ENCODE measurements around the gene KIF3A. TPM values are rescaled to one million over a fixed set of nuclear protein-coding genes. Genes with fewer than 3 reads are reported as not detected.

KIF3A gene
- total RNA-seq, 1 donor from 2014 or later, result 21.5 TPM

Other genes starting within 250 kb of the KIF3A start
- gene IRF1, start 246.8 kb downstream of the KIF3A start, total RNA-seq, result 28.7 and 35.1 TPM in 2 replicates
- gene IL5, start 194.0 kb downstream of the KIF3A start, total RNA-seq, result not detected in 2 replicates
- gene RAD50, start 180.6 kb downstream of the KIF3A start, total RNA-seq, result 17.4 and 58.0 TPM in 2 replicates
- gene IL13, start 79.4 kb downstream of the KIF3A start, total RNA-seq, result not detected in 2 replicates
- gene IL4, start 63.6 kb downstream of the KIF3A start, total RNA-seq, result not detected in 2 replicates
- 1.1 and 2.3 TPM in 2 replicates for gene CCNI2, start 9.9 kb upstream of the KIF3A start, total RNA-seq
- 76.9 and 116 TPM in 2 replicates for gene SEPTIN8, start 39.7 kb upstream of the KIF3A start, total RNA-seq
- 0.45 TPM in 1 of 2 replicates, not detected in the other for gene SOWAHA, start 75.8 kb upstream of the KIF3A start, total RNA-seq
- gene SHROOM1, start 93.1 kb upstream of the KIF3A start, total RNA-seq, result 3.3 and 4.5 TPM in 2 replicates
- 0.15 and 0.17 TPM in 2 replicates for gene GDF9, start 128.9 kb upstream of the KIF3A start, total RNA-seq
- gene UQCRQ, start 129.1 kb upstream of the KIF3A start, total RNA-seq, result 60.6 and 117 TPM in 2 replicates
- gene LEAP2, start 136.1 kb upstream of the KIF3A start, total RNA-seq, result 0.15 TPM in 1 of 2 replicates, not detected in the other
- gene AFF4, start 226.1 kb upstream of the KIF3A start, total RNA-seq, result 48.6 and 95.0 TPM in 2 replicates

Data from renal cortical epithelial cell (primary cell).